ENCODE results near the gene ZNF782.
"Not testable (repeated sequence)": the region's sequence is repeated elsewhere in the genome, so short reads cannot be mapped to it uniquely, and the experiment has no call there.

ZNF782 gene

DNA sequence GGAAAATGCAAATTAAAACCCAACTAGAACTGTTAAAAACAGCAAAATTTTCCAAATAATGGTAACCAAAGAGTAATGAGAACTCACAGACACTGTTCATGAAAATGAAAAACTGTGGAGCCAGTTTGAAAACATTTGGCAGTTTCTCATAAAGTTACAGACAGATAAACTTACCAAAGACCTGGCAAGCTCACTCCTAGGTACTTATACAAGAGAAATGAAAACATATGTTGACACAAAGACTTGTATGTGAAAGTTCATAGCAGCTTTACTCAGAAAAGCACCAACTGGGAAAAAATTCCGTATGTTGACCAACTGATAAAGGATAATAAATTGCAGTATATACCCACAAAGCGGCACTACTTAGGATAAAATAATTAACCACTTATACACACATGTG is 10.3 kb downstream of the ZNF782 start:
- TF ChIP-seq, protein P1, sequence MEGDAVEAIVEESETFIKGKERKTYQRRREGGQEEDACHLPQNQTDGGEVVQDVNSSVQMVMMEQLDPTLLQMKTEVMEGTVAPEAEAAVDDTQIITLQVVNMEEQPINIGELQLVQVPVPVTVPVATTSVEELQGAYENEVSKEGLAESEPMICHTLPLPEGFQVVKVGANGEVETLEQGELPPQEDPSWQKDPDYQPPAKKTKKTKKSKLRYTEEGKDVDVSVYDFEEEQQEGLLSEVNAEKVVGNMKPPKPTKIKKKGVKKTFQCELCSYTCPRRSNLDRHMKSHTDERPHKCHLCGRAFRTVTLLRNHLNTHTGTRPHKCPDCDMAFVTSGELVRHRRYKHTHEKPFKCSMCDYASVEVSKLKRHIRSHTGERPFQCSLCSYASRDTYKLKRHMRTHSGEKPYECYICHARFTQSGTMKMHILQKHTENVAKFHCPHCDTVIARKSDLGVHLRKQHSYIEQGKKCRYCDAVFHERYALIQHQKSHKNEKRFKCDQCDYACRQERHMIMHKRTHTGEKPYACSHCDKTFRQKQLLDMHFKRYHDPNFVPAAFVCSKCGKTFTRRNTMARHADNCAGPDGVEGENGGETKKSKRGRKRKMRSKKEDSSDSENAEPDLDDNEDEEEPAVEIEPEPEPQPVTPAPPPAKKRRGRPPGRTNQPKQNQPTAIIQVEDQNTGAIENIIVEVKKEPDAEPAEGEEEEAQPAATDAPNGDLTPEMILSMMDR (IDR thresholded peaks at IDR 0.05; ENCODE audit: low read depth, low read length), result no peak
- DNase-seq (ENCODE audit: extremely low read depth, low read depth), result no peak

DNA sequence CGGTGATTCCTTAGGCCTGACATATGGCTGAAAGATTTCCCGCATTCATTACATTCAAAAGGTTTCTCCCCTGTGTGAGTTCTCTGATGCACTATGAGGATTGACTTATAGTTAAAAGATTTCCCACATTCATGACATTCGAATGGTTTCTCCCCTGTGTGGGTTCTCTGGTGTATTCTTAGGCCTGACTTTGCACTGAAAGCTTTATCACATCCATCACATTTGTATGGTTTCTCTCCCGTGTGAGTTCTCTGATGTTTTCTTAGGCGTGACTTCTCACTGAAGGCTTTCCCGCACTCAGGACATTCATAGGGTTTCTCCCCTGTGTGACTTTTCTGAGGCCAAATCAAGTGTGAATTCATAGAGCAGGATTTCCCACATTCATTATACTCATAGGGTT is 35.8 kb downstream of the ZNF782 start:
- DNase-seq (ENCODE audit: extremely low read depth, low read depth), result no peak
- TF ChIP-seq, protein P1 (IDR thresholded peaks at IDR 0.05; ENCODE audit: low read depth, low read length), result no peak

DNA sequence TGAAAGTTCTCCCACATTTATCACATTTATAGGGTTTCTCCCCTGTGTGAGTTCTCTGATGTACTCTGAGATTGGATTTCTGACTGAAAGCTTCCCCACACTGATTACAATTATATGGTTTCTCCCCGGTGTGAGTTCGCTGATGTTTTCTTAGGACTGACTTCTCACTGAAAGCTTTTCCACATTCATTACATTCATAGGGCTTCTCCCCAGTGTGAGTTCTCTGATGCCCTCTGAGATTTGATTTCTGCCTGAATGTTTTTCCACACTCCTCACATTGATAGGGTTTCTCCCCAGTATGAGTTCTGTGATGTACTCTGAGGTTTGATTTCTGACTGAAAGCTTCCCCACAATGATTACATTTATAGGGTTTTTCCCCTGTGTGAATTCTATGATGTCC is 36.3 kb downstream of the ZNF782 start:
- TF ChIP-seq, protein P1 (IDR thresholded peaks at IDR 0.05; ENCODE audit: low read depth, low read length), result no peak
- DNase-seq (ENCODE audit: extremely low read depth, low read depth), result no peak

DNA sequence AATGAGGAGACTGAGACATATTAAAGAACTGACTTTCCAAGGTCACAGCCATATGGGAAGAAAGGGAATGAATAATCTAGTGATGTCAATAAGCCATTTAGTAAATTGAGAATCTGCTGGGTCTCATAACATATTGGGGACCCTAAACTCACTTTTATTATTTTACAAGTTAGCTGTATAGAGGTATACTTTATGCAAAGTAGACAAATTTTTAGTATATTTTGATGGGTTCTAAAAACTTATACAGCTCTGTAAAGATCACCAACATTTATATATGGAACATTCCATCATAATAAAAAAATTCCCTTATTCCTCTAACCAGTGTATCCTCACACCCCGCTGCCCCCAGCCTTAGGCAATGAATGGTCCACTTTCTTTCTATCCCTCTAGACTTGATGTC is 40.7 kb downstream of the ZNF782 start:
- TF ChIP-seq, protein P1 (IDR thresholded peaks at IDR 0.05; ENCODE audit: low read depth, low read length), result no peak
- DNase-seq (ENCODE audit: extremely low read depth, low read depth), result no peak

DNA sequence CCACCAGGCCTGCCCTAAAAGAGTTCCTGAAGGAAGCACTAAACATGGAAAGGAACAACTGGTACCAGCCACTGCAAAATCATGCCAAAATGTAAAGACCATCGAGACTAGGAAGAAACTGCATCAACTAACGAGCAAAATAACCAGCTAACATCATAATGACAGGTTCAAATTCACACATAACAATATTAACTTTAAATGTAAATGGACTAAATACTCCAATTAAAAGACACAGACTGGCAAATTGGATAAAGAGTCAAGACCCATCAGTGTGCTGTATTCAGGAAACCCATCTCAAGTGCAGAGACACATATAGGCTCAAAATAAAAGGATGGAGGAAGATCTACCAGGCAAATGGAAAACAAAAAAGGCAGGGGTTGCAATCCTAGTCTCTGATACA is 55.4 kb downstream of the ZNF782 start:
- not testable (repeated sequence) for DNase-seq (ENCODE audit: extremely low read depth, low read depth)

DNA sequence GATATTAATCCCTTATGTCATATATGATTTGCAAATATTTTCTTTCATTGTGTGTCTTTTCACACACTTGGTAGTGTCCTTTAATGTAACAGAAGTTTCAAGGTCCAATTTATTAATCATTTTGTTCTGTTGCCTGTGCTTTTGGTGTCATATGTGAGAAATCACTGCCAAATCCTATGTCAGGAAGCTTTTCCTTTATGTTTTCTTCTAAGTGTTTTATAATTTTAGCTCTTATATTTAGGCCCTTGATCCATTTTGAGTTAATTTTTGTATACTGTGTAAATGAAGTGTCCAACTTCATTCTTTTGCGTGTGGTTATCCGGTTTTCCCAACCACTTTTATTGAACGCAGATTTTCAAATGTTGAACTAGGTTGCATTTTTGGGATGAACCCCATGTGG is 70.3 kb downstream of the ZNF782 start:
- TF ChIP-seq, protein P1 (IDR thresholded peaks at IDR 0.05; ENCODE audit: low read depth, low read length), result no peak
- DNase-seq (ENCODE audit: extremely low read depth, low read depth), result no peak

DNA sequence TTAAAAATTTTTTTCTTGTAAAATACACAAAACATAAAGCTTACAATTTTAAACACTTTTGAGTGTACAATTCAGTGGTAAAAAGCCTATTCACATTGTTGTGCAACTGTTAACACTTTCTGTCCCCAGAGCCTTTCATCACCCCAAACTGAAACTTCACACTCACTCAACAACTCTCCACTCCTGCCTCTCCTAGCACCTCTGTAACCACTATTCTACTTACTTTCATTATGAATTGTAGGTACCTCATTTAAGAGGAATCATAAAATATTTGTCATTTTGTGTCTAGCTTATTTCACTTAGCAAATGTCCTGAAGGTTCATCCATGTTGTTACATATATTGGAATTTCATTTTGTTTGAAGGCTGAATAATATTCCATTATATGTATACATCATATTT is 72.1 kb downstream of the ZNF782 start:
- DNase-seq (ENCODE audit: extremely low read depth, low read depth), result no peak

DNA sequence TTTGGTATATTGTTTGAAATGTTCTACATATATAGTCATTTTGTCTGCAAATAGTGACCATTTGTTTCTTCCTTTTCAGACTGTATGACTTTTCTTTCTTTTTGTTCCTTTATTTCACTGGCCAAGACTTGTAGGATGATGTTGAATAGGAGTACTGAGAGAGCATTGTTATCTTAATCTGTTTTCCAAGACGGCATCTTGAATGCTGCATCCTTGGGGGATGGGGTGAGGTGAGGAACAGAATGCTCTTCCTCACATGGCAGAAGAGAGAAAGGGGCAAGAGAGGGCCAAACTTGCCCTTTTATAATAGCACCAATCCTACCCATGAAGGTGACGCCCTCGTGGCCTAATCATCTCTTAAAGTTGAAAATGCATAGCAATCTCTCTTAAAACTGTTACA is 72.8 kb downstream of the ZNF782 start:
- no peak for DNase-seq (ENCODE audit: extremely low read depth, low read depth)
- TF ChIP-seq, protein P1 (IDR thresholded peaks at IDR 0.05; ENCODE audit: low read depth, low read length), result no peak

More for the DNA sequence above, 72.1 kb downstream of the ZNF782 start:
- TF ChIP-seq, protein P1 (IDR thresholded peaks at IDR 0.05; ENCODE audit: low read depth, low read length), result no peak
